ENCODE measurements around the gene SCIMP.
"Not testable (repeated sequence)": the region's sequence is repeated elsewhere in the genome, so short reads cannot be mapped to it uniquely, and the experiment has no call there.

The SCIMP gene

DNA sequence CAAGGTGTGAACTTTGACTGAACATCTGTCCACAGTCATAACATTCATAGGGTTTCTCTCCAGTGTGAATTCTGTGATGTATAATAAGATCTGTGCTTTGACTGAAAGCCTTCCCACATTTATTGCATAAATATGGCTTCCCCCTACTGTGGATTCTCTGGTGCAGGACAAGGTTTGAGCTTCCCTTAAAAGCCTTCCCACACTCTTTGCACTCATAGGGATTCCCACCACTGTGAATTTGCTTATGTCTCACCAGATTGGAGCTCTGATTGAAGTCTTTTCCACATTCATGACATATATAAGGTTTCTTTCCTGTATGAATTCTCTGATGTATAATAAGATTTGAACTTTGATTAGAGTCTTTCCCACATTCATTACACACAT, 51.3 kb downstream of the SCIMP start:
- no peak for DNase-seq

- no peak for DNase-seq
Observed at GRCh38 chr17:5182597-5183409, 51.9 kb downstream of the SCIMP start.

DNA sequence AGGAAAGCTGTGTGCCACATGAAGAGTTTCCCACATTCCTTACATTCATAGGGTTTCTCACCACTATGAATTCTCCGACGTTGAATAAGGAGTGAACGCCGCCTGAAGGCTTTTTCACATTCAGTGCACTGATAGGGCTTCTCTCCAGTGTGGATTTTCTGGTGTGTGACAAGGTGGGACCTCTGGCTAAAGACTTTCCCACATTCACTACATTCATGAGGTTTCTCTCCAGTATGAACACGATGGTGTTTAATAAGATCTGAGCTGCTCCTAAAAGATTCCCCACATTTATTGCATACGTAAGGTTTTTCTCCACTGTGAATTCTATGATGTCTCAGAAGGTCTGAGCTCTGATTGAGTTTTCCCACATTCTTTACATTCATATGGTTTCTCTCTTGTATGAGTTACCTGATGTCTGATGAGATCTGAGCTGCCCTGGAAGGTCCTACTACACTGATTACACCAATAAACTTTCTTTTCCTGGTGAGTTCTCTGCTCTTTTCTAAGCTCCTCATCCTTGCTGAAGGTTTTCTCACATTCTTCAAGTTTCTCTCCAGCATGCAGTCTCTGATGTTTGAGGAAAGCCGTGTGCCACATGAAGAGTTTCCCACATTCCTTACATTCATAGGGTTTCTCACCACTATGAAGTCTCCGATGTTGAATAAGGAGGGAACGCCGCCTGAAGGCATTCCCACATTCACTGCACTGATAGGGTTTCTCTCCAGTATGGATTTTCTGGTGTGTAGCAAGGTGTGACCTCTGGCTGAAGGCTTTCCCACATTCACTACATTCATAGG, 53.0 kb downstream of the SCIMP start:
- no peak for DNase-seq

- no peak for DNase-seq
Observed at GRCh38 chr17:5179003-5179402, 55.7 kb downstream of the SCIMP start.

- not testable (repeated sequence) for DNase-seq
Observed at GRCh38 chr17:5175027-5175426, 59.6 kb downstream of the SCIMP start.

- DNase-seq, result not testable (repeated sequence)
Observed at GRCh38 chr17:5165791-5166564, 68.7 kb downstream of the SCIMP start.

DNA sequence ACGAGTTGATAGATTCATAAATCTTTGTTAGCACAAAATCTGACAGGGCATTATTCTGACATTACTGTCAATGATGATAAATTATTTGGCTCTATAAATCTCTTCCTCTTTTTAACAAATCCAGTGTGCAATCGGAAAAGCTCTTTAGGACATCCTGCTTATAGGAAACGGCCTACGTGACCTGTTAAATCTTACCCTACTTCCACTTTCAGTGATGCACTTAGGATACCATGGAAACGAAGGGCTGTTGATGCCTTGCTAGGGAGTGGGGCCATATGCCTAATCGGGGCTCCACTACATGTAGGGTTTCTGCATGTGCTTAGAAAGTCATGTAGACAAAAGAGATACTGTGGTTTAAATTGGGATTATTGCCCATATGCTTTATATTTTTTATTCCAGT, 70.2 kb downstream of the SCIMP start:
- DNase-seq, result no peak

GRCh38 chr17:5161793-5162192, 72.9 kb downstream of the SCIMP start:
- not testable (repeated sequence) for DNase-seq

- DNase-seq, result not testable (repeated sequence)
Observed at GRCh38 chr17:5160702-5161101, 74.0 kb downstream of the SCIMP start.

All from AML-193 (cell line).